A549 (cell line): ENCODE results near the gene SYNPR. TPM values are rescaled to one million over a fixed set of nuclear protein-coding genes. Genes with fewer than 3 reads are reported as not detected.

Source experiments
- ATAC-seq, 2 experiments: fragments of 200-7000 bp in 1 of 2; fragments of >200 bp in 1 of 2; cut with Nextera tagmentation in 1 of 2; cut with Tn5 transposase in 1 of 2; 3 replicates each; pipeline versions ENCODE4 v1.8.0 to v1.9.1; 2018 to 2020; ENCODE audit warnings: mild to moderate bottlenecking in 1 of 2, moderate library complexity in 1 of 2
- CTCF ChIA-PET: fragments of 300-600 bp; sonication (Branson Sonifier 250); formaldehyde crosslinking; extraction: SDS; loops from one replicate; lab custom pipeline; 2021; ENCODE audit warnings: antibody characterized with exemption, inconsistent platforms; lab: Yijun Ruan, JAX
- POLR2A ChIA-PET: fragments of 350-600 bp; formaldehyde crosslinking; extraction: SDS; loops from one replicate; lab custom pipeline; 2021; ENCODE audit warnings: antibody characterized with exemption, inconsistent platforms; lab: Yijun Ruan, JAX
- DNase-seq, 2 experiments: peaks; one replicate each; pipeline versions ENCODE4 v3.0.0 to v3.0.0-alpha.2; 2011 to 2016; ENCODE audit warnings: low read depth in 1 of 2, low spot score in 1 of 2
- FAIRE-seq: peaks from 2 replicates; lab custom pipeline; 2011; peaks lifted over from hg19 to GRCh38; lab: Jason Lieb, UNC
- H3K27ac ChIP-seq, 2 experiments: fragments of >200 bp; sonication (Bioruptor Twin); formaldehyde crosslinking; 3 replicates each; pipeline ENCODE4 v1.5.1; 2016 to 2017
- H3K4me1 ChIP-seq: fragments of >200 bp; sonication (Bioruptor Twin); formaldehyde crosslinking; 3 replicates; pipeline ENCODE4 v1.6.1; 2016
- H3K4me2 ChIP-seq: fragments of >200 bp; sonication (Bioruptor Twin); formaldehyde crosslinking; 3 replicates; pipeline ENCODE4 v1.6.1; 2016
- H3K4me3 ChIP-seq: fragments of >200 bp; sonication (Bioruptor Twin); formaldehyde crosslinking; 3 replicates; pipeline ENCODE4 v1.5.1; 2016
- H3K9me3 ChIP-seq: fragments of >200 bp; sonication (Bioruptor Twin); formaldehyde crosslinking; 3 replicates; pipeline ENCODE4 v1.6.1; 2016
- CBX8 ChIP-seq: fragments of 200-600 bp; sonication (generic); IDR thresholded peaks from 2 replicates; pipeline ENCODE4 v1.6.1; 2016
- CEBPB ChIP-seq, 2 experiments: fragments of >200 bp in 1 of 2; sonication (Bioruptor Twin) in 1 of 2; formaldehyde crosslinking in 1 of 2; IDR thresholded peaks; 2 replicates each; pipeline ENCODE4 v1.6.1; 2012 to 2016
- CHD2 ChIP-seq: fragments of 150-350 bp; IDR thresholded peaks from 2 replicates; pipeline ENCODE4 v1.6.1; 2014; ENCODE audit warnings: low read length; ENCODE audit not compliant: partially characterized antibody
- CTCF ChIP-seq: fragments of >200 bp; sonication (Bioruptor Twin); formaldehyde crosslinking; IDR thresholded peaks from 3 replicates; pipeline ENCODE4 v1.5.1; 2016
- EHMT2 ChIP-seq: fragments of 200-600 bp; sonication (generic); IDR thresholded peaks from 2 replicates; pipeline ENCODE4 v1.6.1; 2016; ENCODE audit warnings: antibody characterized with exemption, low read depth, mild to moderate bottlenecking, moderate library complexity
- ESRRA ChIP-seq: fragments of 150-350 bp; IDR thresholded peaks from 2 replicates; pipeline ENCODE4 v1.6.1; 2014; ENCODE audit warnings: mild to moderate bottlenecking, low read length, borderline replicate concordance
- FOSL2 ChIP-seq, 2 experiments: fragments of 450-650 bp in 1 of 2; fragments of >200 bp in 1 of 2; sonication (Bioruptor Twin) in 1 of 2; formaldehyde crosslinking; IDR thresholded peaks; 2 replicates each; pipeline versions ENCODE4 v1.5.0 to v1.6.1; 2016 to 2020; ENCODE audit warnings: mild to moderate bottlenecking in 1 of 2, moderate library complexity in 1 of 2
- HEYL ChIP-seq: fragments of 250-450 bp; sonication (Bioruptor Pico); IDR thresholded peaks from 2 replicates; pipeline ENCODE4 v1.8.0; 2021; ENCODE audit warnings: mild to moderate bottlenecking, moderate library complexity
- HOXB13 ChIP-seq: fragments of 250-450 bp; sonication (Bioruptor Pico); IDR thresholded peaks from 2 replicates; pipeline ENCODE4 v1.5.0; 2020; ENCODE audit warnings: low read depth, mild to moderate bottlenecking, moderate library complexity
- JUN ChIP-seq, 2 experiments: fragments of >200 bp; sonication (Bioruptor Twin); formaldehyde crosslinking; IDR thresholded peaks; 2 replicates in 1 of 2; 3 replicates in 1 of 2; pipeline ENCODE4 v1.6.1; 2016 to 2017
- KDM1A ChIP-seq: fragments of 200-600 bp; sonication (generic); IDR thresholded peaks from 2 replicates; pipeline ENCODE4 v1.6.1; 2016; ENCODE audit warnings: low read depth, mild to moderate bottlenecking
- MAFK ChIP-seq: fragments of 450-650 bp; IDR thresholded peaks from 2 replicates; pipeline ENCODE4 v1.6.1; 2014; ENCODE audit not compliant: partially characterized antibody
- POLR2A ChIP-seq: IDR thresholded peaks from 2 replicates; pipeline ENCODE4 v1.6.1; 2012; ENCODE audit warnings: mild to moderate bottlenecking, low read length
- RARB ChIP-seq: fragments of 250-450 bp; sonication (Bioruptor Pico); IDR thresholded peaks from 2 replicates; pipeline ENCODE4 v1.8.0; 2021; ENCODE audit warnings: mild to moderate bottlenecking, moderate library complexity
- RFX5 ChIP-seq: fragments of 450-650 bp; IDR thresholded peaks from 2 replicates; pipeline ENCODE4 v1.7.1; 2014; ENCODE audit warnings: antibody characterized with exemption, mild to moderate bottlenecking, moderate library complexity
- SREBF2 ChIP-seq: fragments of 450-650 bp; IDR thresholded peaks from 2 replicates; pipeline ENCODE4 v1.6.1; 2014; ENCODE audit warnings: mild to moderate bottlenecking, moderate library complexity
- ZC3H11A ChIP-seq: fragments of 450-650 bp; IDR thresholded peaks from 2 replicates; pipeline ENCODE4 v1.6.1; 2014; ENCODE audit warnings: antibody characterized with exemption, mild to moderate bottlenecking
- ZSCAN20 ChIP-seq: fragments of 250-450 bp; sonication (Bioruptor Pico); IDR thresholded peaks from 2 replicates; pipeline ENCODE4 v1.8.0; 2022; ENCODE audit warnings: mild to moderate bottlenecking, moderate library complexity
- WGBS: methylation state at CpG from one replicate; pipeline ENCODE4 v1.1.6; 2017; ENCODE audit errors: missing lambda C conversion rate; 5-methylcytosine and 5-hydroxymethylcytosine counted together
- polyA plus RNA-seq, 4 experiments: library from polyadenylated mRNA; depleted of rRNA in 3 of 4; stranded (reverse); fragments of >200 nt; fragmentation: RNase III in 1 of 4; extraction: RNeasy Plus Mini Kit Qiagen cat#74134 plus additional on column Dnase treatment in 1 of 4; gene quantifications; 2 replicates in 3 of 4; 3 replicates in 1 of 4; pipeline ENCODE4 v1.2.3, GENCODE V29; 2011 to 2017
- TF ChIP-seq, protein P1 (sequence below): fragments of >200 bp; sonication (Bioruptor Twin); formaldehyde crosslinking; IDR thresholded peaks from 3 replicates; pipeline ENCODE4 v1.6.1; 2016
- TF ChIP-seq, protein P2 (sequence below): fragments of 250-450 bp; sonication (Bioruptor Pico); IDR thresholded peaks from 2 replicates; pipeline ENCODE4 v1.5.0; 2021; ENCODE audit warnings: mild to moderate bottlenecking, moderate library complexity, borderline replicate concordance
- TF ChIP-seq, protein P3 (sequence below): IDR thresholded peaks from 2 replicates; pipeline ENCODE4 v1.6.1; 2012
- TF ChIP-seq, protein P4 (sequence below): fragments of >200 bp; sonication (Bioruptor Twin); formaldehyde crosslinking; IDR thresholded peaks from 2 replicates; pipeline ENCODE4 v1.6.1; 2016
- TF ChIP-seq, protein P5 (sequence below): fragments of 200-600 bp; sonication (generic); IDR thresholded peaks from 2 replicates; pipeline ENCODE4 v1.6.1; 2016; ENCODE audit warnings: antibody characterized with exemption, mild to moderate bottlenecking, moderate library complexity

The SYNPR gene
- polyA plus RNA-seq, 2 of the 4 experiments (the other 2 are of a cell fraction), result not detected

GRCh38 chr3:63240381-63240902, 37.7 kb upstream of the SYNPR start (continued):
- TF ChIP-seq, protein P1, sequence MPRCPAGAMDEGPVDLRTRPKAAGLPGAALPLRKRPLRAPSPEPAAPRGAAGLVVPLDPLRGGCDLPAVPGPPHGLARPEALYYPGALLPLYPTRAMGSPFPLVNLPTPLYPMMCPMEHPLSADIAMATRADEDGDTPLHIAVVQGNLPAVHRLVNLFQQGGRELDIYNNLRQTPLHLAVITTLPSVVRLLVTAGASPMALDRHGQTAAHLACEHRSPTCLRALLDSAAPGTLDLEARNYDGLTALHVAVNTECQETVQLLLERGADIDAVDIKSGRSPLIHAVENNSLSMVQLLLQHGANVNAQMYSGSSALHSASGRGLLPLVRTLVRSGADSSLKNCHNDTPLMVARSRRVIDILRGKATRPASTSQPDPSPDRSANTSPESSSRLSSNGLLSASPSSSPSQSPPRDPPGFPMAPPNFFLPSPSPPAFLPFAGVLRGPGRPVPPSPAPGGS, result no peak
- TF ChIP-seq JUN (IDR thresholded peaks at IDR 0.05) (no peak), CTCF (no peak), HOXB13 (CRISPR knock-in tag) (no peak), KDM1A (no peak), ZSCAN20 (CRISPR knock-in tag) (no peak)
- TF ChIP-seq, protein P2, sequence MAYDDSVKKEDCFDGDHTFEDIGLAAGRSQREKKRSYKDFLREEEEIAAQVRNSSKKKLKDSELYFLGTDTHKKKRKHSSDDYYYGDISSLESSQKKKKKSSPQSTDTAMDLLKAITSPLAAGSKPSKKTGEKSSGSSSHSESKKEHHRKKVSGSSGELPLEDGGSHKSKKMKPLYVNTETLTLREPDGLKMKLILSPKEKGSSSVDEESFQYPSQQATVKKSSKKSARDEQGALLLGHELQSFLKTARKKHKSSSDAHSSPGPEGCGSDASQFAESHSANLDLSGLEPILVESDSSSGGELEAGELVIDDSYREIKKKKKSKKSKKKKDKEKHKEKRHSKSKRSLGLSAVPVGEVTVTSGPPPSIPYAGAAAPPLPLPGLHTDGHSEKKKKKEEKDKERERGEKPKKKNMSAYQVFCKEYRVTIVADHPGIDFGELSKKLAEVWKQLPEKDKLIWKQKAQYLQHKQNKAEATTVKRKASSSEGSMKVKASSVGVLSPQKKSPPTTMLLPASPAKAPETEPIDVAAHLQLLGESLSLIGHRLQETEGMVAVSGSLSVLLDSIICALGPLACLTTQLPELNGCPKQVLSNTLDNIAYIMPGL (CRISPR knock-in tag), result no peak

DNA sequence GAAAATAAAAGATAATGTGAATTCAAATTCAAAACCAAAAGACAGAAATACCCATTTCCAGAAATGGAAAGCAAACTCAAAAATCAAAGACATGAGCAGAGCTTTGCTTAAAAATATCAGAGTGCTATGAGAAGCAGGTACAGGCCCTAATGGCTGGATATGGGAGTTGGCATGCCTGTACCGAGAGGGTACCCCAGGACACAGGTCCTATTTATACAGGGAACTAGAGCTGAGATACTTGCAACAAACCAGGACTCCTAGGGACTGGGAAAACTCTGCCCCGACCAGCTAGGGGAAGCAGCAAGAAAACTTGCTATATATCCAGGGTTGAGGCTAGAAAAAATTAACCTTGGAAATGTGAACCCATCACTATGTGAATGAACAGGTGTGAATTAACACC, 36.0 kb upstream of the SYNPR start:
- ChIA-PET CTCF (no interaction called here), POLR2A (no interaction called here)
- Histone ChIP-seq H3K4me1 (no peaks in the 10 kb centered on the region), H3K9me3 (no peaks in the 10 kb centered on the region), H3K4me2 (no peak overlapping the region), H3K4me3 (no peak overlapping the region), H3K27ac (no peak overlapping the region)
- ATAC-seq, result no peak
- WGBS, result 0% methylated on average over 2 of the region's 2 CpGs
- TF ChIP-seq HEYL (CRISPR knock-in tag), result no peak
- TF ChIP-seq ZC3H11A, result no peak
- TF ChIP-seq CHD2, result no peak
- no peak for TF ChIP-seq HOXB13 (CRISPR knock-in tag)
- TF ChIP-seq, protein P3, sequence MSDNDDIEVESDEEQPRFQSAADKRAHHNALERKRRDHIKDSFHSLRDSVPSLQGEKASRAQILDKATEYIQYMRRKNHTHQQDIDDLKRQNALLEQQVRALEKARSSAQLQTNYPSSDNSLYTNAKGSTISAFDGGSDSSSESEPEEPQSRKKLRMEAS, result no peak
- no peak for TF ChIP-seq SREBF2
- TF ChIP-seq, protein P4, sequence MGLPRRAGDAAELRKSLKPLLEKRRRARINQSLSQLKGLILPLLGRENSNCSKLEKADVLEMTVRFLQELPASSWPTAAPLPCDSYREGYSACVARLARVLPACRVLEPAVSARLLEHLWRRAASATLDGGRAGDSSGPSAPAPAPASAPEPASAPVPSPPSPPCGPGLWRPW, result no peak
- TF ChIP-seq RFX5, result no peak
- no peak for TF ChIP-seq RARB (CRISPR knock-in tag)
- TF ChIP-seq KDM1A, result no peak
- TF ChIP-seq EHMT2, result no peak
- no peak for TF ChIP-seq ESRRA
- TF ChIP-seq, protein P5, sequence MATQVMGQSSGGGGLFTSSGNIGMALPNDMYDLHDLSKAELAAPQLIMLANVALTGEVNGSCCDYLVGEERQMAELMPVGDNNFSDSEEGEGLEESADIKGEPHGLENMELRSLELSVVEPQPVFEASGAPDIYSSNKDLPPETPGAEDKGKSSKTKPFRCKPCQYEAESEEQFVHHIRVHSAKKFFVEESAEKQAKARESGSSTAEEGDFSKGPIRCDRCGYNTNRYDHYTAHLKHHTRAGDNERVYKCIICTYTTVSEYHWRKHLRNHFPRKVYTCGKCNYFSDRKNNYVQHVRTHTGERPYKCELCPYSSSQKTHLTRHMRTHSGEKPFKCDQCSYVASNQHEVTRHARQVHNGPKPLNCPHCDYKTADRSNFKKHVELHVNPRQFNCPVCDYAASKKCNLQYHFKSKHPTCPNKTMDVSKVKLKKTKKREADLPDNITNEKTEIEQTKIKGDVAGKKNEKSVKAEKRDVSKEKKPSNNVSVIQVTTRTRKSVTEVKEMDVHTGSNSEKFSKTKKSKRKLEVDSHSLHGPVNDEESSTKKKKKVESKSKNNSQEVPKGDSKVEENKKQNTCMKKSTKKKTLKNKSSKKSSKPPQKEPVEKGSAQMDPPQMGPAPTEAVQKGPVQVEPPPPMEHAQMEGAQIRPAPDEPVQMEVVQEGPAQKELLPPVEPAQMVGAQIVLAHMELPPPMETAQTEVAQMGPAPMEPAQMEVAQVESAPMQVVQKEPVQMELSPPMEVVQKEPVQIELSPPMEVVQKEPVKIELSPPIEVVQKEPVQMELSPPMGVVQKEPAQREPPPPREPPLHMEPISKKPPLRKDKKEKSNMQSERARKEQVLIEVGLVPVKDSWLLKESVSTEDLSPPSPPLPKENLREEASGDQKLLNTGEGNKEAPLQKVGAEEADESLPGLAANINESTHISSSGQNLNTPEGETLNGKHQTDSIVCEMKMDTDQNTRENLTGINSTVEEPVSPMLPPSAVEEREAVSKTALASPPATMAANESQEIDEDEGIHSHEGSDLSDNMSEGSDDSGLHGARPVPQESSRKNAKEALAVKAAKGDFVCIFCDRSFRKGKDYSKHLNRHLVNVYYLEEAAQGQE, result no peak
- TF ChIP-seq POLR2A, result no peak
- no peak for TF ChIP-seq FOSL2 (IDR thresholded peaks at IDR 0.05)
- no peak for TF ChIP-seq FOSL2 (CRISPR knock-in tag; IDR thresholded peaks at IDR 0.05)
- no peak for TF ChIP-seq MAFK
- TF ChIP-seq CEBPB (IDR thresholded peaks at IDR 0.05), result no peak
- TF ChIP-seq CBX8, result no peak
- no peak for FAIRE-seq
- no peak for DNase-seq
